ENCODE measurements around the gene KRT76. TPM values are rescaled to one million over a fixed set of nuclear protein-coding genes. Genes with fewer than 3 reads are reported as not detected.

KRT76 gene
- not detected for polyA plus RNA-seq (2013, experiment 1 of 2)
- not detected for polyA plus RNA-seq (2013, experiment 2 of 2)

DNA sequence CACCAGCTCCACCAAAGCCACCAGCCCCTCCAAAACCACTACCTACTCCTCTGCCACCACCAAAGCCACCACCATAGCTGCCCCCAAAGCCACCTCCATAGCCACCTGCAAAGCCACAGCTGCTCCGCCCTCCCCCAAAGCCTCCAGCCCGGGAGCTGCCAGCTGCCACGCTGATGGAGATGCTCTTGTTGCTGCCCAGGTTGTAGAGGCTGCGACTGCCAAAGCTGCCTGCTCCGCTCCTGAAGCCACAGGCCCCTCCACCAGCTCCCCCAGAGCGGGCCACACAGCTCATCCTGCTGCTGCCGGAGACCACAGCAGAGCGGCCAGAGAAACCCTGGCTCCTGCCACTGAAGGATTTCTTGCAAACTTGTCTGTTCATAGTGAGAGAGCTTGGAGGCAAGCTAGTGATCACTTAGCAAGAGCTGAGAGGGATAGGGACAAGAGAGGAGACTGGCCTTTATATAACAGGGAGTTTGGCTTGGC, at the start of gene KRT76:
Gene KRT76 (minus strand): TSS at position 433 of the 483 bp plus-strand sequence. CDS start 54 bp downstream, at position 379.
- Histone ChIP-seq H2AFZ (ENCODE audit: low read length) (no peak within 1 kb of the TSS), H3K14ac (ENCODE audit: low read length) (peak within 1 kb of the TSS; percentile 60)

DNA sequence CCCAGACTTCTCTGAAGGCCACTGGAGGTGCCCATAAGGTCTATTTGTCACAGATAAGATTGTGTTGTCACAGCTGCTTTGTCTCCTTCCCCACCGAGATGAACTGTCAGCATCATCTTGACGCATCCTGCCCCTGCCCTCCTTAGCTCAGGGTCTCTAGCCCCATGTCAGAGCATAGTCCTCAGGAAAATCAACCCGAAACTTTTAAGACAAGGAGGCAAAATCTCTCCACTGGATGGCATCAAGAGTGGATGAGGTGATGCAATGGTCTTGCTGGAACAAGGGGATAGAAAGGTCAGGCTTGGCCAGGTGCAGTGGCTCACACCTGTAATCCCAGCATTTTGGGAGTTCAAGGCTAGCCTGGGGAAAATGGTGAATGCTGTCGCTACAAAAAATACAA, 48.8 kb upstream of the KRT76 start:
- Histone ChIP-seq H3K4ac (ENCODE audit: low read length) (no peak overlapping the region), H3K18ac (ENCODE audit: low read length) (no peak overlapping the region), H3K4me2 (ENCODE audit: insufficient read depth, low read length, poor library complexity, severe bottlenecking) (no peak overlapping the region), H4K91ac (ENCODE audit: low read depth, low read length, poor library complexity) (no peak overlapping the region), H2BK120ac (ENCODE audit: low read depth, low read length) (no peak overlapping the region), H3K27me3 (ENCODE audit: control insufficient read depth in 3 of 3, insufficient read depth in 3 of 3, low read depth in 1 of 3, low read length in 3 of 3) (no peaks in the 10 kb centered on the region), H3K9ac (ENCODE audit: low read depth, low read length, poor library complexity) (no peak overlapping the region), H3K4me1 (ENCODE audit: control insufficient read depth in 2 of 2, insufficient read depth in 1 of 2, low read depth in 1 of 2, low read length in 2 of 2) (peaks cover 0 to 18% of the 10 kb centered on the region in 2 donors), H3K36me3 (replicated peaks in 1 of 2; ENCODE audit: control insufficient read depth in 2 of 2, insufficient read depth in 2 of 2, low read length in 2 of 2) (no peaks in the 10 kb centered on the region), H3K14ac (ENCODE audit: low read length) (no peak overlapping the region), H3K23ac (ENCODE audit: low read depth, low read length, poor library complexity) (no peak overlapping the region), H2BK5ac (ENCODE audit: low read length) (no peak overlapping the region), H3K9me3 (replicated peaks in 1 of 2; ENCODE audit: control insufficient read depth in 2 of 2, insufficient read depth in 1 of 2, low read depth in 1 of 2, low read length in 2 of 2) (no peaks in the 10 kb centered on the region), H2BK12ac (ENCODE audit: low read length) (no peak overlapping the region), H2AFZ (ENCODE audit: low read length) (no peak overlapping the region), H2BK15ac (ENCODE audit: low read length) (no peak overlapping the region), H2AK5ac (ENCODE audit: low read depth, low read length) (no peak overlapping the region), H3K4me3 (ENCODE audit: low read length in 2 of 2) (no peak overlapping the region), H3K79me1 (ENCODE audit: low read depth, low read length) (no peaks in the 10 kb centered on the region), H4K8ac (ENCODE audit: low read depth, low read length) (no peak overlapping the region), H3K27ac (replicated peaks; ENCODE audit: low read length) (no peak overlapping the region)
- no CpG with 5 or more reads among the region's 4 CpGs for WGBS, 2 donors (ENCODE audit: extremely low coverage in 2 of 2, insufficient read length in 2 of 2, insufficient replicate concordance in 1 of 2)
- no peak for DNase-seq (ENCODE audit: low spot score)

More for the DNA sequence above, at the start of gene KRT76:
- no peak within 1 kb of the TSS for H3K18ac ChIP-seq (ENCODE audit: low read length)
- no CpG with 5 or more reads among the region's 8 CpGs for WGBS, 2 donors (ENCODE audit: extremely low coverage in 2 of 2, insufficient read length in 2 of 2, insufficient replicate concordance in 1 of 2)
- no peak within 1 kb of the TSS for H4K8ac ChIP-seq (ENCODE audit: low read depth, low read length)
- H3K9ac ChIP-seq (ENCODE audit: low read depth, low read length, poor library complexity) = no peak within 1 kb of the TSS
- no peak within 1 kb of the TSS for H2BK120ac ChIP-seq (ENCODE audit: low read depth, low read length)
- H2BK12ac ChIP-seq (ENCODE audit: low read length) = no peak within 1 kb of the TSS
- H3K4me1 ChIP-seq (ENCODE audit: control insufficient read depth in 2 of 2, insufficient read depth in 1 of 2, low read depth in 1 of 2, low read length in 2 of 2) = peaks cover 0 to 3% of the 10 kb centered on the region in 2 donors
- H3K4ac ChIP-seq (ENCODE audit: low read length) = no peak within 1 kb of the TSS
- no peak within 1 kb of the TSS for H2BK5ac ChIP-seq (ENCODE audit: low read length)
- H4K91ac ChIP-seq (ENCODE audit: low read depth, low read length, poor library complexity) = no peak within 1 kb of the TSS
- no peaks in the 10 kb centered on the region for H3K79me1 ChIP-seq (ENCODE audit: low read depth, low read length)
- DNase-seq (ENCODE audit: low spot score) = no peak
- H3K23ac ChIP-seq (ENCODE audit: low read depth, low read length, poor library complexity) = no peak within 1 kb of the TSS
- H2BK15ac ChIP-seq (ENCODE audit: low read length) = no peak within 1 kb of the TSS
- no peaks in the 10 kb centered on the region for H3K36me3 ChIP-seq (replicated peaks in 1 of 2; ENCODE audit: control insufficient read depth in 2 of 2, insufficient read depth in 2 of 2, low read length in 2 of 2)
- H3K9me3 ChIP-seq (replicated peaks in 1 of 2; ENCODE audit: control insufficient read depth in 2 of 2, insufficient read depth in 1 of 2, low read depth in 1 of 2, low read length in 2 of 2) = no peaks in the 10 kb centered on the region
- H3K27ac ChIP-seq (replicated peaks; ENCODE audit: low read length) = no peak within 1 kb of the TSS
- no peak within 1 kb of the TSS for H3K4me2 ChIP-seq (ENCODE audit: insufficient read depth, low read length, poor library complexity, severe bottlenecking)
- peaks cover 0 to 4% (median 0%) of the 10 kb centered on the region in 3 experiments for H3K27me3 ChIP-seq (ENCODE audit: control insufficient read depth in 3 of 3, insufficient read depth in 3 of 3, low read depth in 1 of 3, low read length in 3 of 3)
- no peak within 1 kb of the TSS for H2AK5ac ChIP-seq (ENCODE audit: low read depth, low read length)
- no peak within 1 kb of the TSS for H3K4me3 ChIP-seq (ENCODE audit: low read length in 2 of 2)

DNA sequence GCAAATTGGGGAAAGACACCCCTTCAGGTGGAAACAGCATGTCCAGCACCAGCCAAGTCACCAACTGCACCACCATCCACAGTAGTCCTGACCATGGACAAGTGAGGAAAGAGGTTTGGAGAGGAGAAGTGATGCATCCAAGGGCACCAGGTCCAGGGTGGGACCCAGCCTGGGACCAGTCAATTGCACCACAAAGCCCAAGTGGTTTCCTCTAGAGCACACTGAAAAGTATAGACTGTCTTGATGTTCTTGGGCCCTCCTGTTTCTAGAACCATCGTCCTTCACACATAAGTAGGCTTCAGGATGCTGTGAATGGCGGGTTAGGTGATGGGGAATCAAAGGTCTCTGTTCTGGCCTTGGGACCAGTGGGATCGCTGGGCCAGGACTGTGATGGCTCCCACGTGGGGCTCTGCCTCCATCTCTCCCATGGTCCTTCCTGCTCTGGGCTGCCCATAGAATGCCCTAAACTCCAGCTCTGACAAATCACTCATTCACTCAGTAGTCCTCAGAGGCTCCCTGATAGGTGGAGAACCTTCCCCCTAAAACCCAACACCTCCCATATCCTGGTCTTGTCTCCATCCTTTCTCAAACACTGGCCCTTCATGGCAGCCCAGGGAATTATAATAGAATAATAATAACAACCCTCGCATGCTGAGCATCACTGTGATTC, 47.7 kb upstream of the KRT76 start:
- Histone ChIP-seq H3K4ac (ENCODE audit: low read length) (no peak overlapping the region), H3K79me1 (ENCODE audit: low read depth, low read length) (no peaks in the 10 kb centered on the region), H3K23ac (ENCODE audit: low read depth, low read length, poor library complexity) (no peak overlapping the region), H4K8ac (ENCODE audit: low read depth, low read length) (no peak overlapping the region), H2BK15ac (ENCODE audit: low read length) (no peak overlapping the region), H3K36me3 (replicated peaks in 1 of 2; ENCODE audit: control insufficient read depth in 2 of 2, insufficient read depth in 2 of 2, low read length in 2 of 2) (no peaks in the 10 kb centered on the region), H2BK12ac (ENCODE audit: low read length) (peak overlapping the region; percentile 53), H2BK120ac (ENCODE audit: low read depth, low read length) (no peak overlapping the region), H2AFZ (ENCODE audit: low read length) (no peak overlapping the region), H3K4me3 (ENCODE audit: low read length in 2 of 2) (no peak overlapping the region), H2AK5ac (ENCODE audit: low read depth, low read length) (no peak overlapping the region), H3K27ac (replicated peaks; ENCODE audit: low read length) (no peak overlapping the region), H3K9ac (ENCODE audit: low read depth, low read length, poor library complexity) (no peak overlapping the region), H3K27me3 (ENCODE audit: control insufficient read depth in 3 of 3, insufficient read depth in 3 of 3, low read depth in 1 of 3, low read length in 3 of 3) (peaks cover 0 to 8% (median 0%) of the 10 kb centered on the region in 3 experiments), H4K91ac (ENCODE audit: low read depth, low read length, poor library complexity) (no peak overlapping the region), H3K18ac (ENCODE audit: low read length) (peak overlapping the region; percentile 21), H2BK5ac (ENCODE audit: low read length) (no peak overlapping the region), H3K14ac (ENCODE audit: low read length) (peak overlapping the region; percentile 15), H3K4me2 (ENCODE audit: insufficient read depth, low read length, poor library complexity, severe bottlenecking) (no peak overlapping the region), H3K4me1 (ENCODE audit: control insufficient read depth in 2 of 2, insufficient read depth in 1 of 2, low read depth in 1 of 2, low read length in 2 of 2) (peaks cover 0 to 26% of the 10 kb centered on the region in 2 donors), H3K9me3 (replicated peaks in 1 of 2; ENCODE audit: control insufficient read depth in 2 of 2, insufficient read depth in 1 of 2, low read depth in 1 of 2, low read length in 2 of 2) (no peaks in the 10 kb centered on the region)
- DNase-seq (ENCODE audit: low spot score) = no peak
- no CpG with 5 or more reads among the region's 5 CpGs for WGBS, 2 donors (ENCODE audit: extremely low coverage in 2 of 2, insufficient read length in 2 of 2, insufficient replicate concordance in 1 of 2)

DNA sequence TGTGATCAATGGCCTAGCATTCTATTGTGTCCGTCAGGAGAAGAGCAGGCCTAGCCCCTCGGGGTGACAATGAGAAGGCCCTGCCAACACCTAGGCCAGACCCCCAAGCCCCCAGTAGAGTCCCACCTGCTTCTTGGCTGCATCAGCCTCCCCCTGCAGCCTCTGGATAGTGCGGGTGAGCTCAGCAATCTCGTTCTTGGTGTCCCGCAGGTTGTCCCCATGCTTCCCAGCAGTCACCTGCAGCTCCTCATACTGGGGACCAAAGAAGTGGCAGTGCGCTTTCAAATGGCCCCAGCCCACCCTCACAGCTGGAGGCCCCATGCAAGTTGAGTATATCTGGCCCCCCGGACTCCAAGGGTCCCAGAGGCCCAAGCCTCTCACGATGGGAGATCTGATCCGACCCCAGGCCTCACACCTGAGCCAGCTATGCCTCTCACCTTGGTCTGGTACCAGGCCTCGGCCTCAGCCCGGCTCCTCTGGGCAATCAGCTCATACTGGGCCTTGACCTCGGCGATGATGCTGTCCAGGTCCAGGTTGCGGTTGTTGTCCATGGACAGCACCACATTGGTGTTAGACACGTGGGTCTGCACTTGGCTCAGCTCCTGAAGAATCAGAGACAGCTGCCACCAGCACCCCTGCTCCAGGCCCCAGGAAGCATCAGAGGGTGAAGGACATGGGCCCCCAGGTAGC, 46.8 kb upstream of the KRT76 start:
- Histone ChIP-seq H3K9ac (ENCODE audit: low read depth, low read length, poor library complexity) (no peak overlapping the region), H3K79me1 (ENCODE audit: low read depth, low read length) (no peaks in the 10 kb centered on the region), H4K91ac (ENCODE audit: low read depth, low read length, poor library complexity) (no peak overlapping the region)

More for the DNA sequence above, 46.8 kb upstream of the KRT76 start:
- Histone ChIP-seq H3K4me2 (ENCODE audit: insufficient read depth, low read length, poor library complexity, severe bottlenecking) (no peak overlapping the region), H3K9me3 (replicated peaks in 1 of 2; ENCODE audit: control insufficient read depth in 2 of 2, insufficient read depth in 1 of 2, low read depth in 1 of 2, low read length in 2 of 2) (no peaks in the 10 kb centered on the region), H3K4ac (ENCODE audit: low read length) (no peak overlapping the region), H3K27ac (replicated peaks; ENCODE audit: low read length) (no peak overlapping the region), H3K4me3 (ENCODE audit: low read length in 2 of 2) (peak overlapping the region in 1 of 2 donors; percentile 17), H2BK5ac (ENCODE audit: low read length) (peak overlapping the region; percentile 13), H2BK15ac (ENCODE audit: low read length) (no peak overlapping the region), H3K27me3 (ENCODE audit: control insufficient read depth in 3 of 3, insufficient read depth in 3 of 3, low read depth in 1 of 3, low read length in 3 of 3) (peaks cover 0 to 10% (median 0%) of the 10 kb centered on the region in 3 experiments), H3K14ac (ENCODE audit: low read length) (no peak overlapping the region), H2AFZ (ENCODE audit: low read length) (no peak overlapping the region), H2BK120ac (ENCODE audit: low read depth, low read length) (no peak overlapping the region), H2BK12ac (ENCODE audit: low read length) (no peak overlapping the region), H3K18ac (ENCODE audit: low read length) (no peak overlapping the region), H3K23ac (ENCODE audit: low read depth, low read length, poor library complexity) (no peak overlapping the region), H2AK5ac (ENCODE audit: low read depth, low read length) (no peak overlapping the region), H3K36me3 (replicated peaks in 1 of 2; ENCODE audit: control insufficient read depth in 2 of 2, insufficient read depth in 2 of 2, low read length in 2 of 2) (no peaks in the 10 kb centered on the region), H3K4me1 (ENCODE audit: control insufficient read depth in 2 of 2, insufficient read depth in 1 of 2, low read depth in 1 of 2, low read length in 2 of 2) (peaks cover 0 to 28% of the 10 kb centered on the region in 2 donors), H4K8ac (ENCODE audit: low read depth, low read length) (no peak overlapping the region)
- no peak for DNase-seq (ENCODE audit: low spot score)
- WGBS, 2 donors (ENCODE audit: extremely low coverage in 2 of 2, insufficient read length in 2 of 2, insufficient replicate concordance in 1 of 2) = no CpG with 5 or more reads among the region's 15 CpGs

Measured in neuronal stem cell (in vitro differentiated cells).